Mesendoderm (in vitro differentiated cells): ENCODE measurements around the gene MRPL28.

Source experiments
- DNase-seq: peaks from one replicate; pipeline ENCODE4 v3.0.0; 2013
- H2AK5ac ChIP-seq: 2 replicates; pipeline ENCODE4 v1.6.1; 2013; ENCODE audit warnings: low read length, inconsistent platforms
- H2BK120ac ChIP-seq: 2 replicates; pipeline ENCODE4 v1.6.1; 2013; ENCODE audit warnings: low read depth, mild to moderate bottlenecking, low read length, moderate library complexity, mixed read lengths
- H2BK15ac ChIP-seq: replicated peaks from 2 replicates; pipeline ENCODE4 v1.6.1; 2013; ENCODE audit warnings: low read depth, mild to moderate bottlenecking, moderate library complexity
- H2BK5ac ChIP-seq: 2 replicates; pipeline ENCODE4 v1.6.1; 2013; ENCODE audit warnings: low read length, inconsistent platforms
- H3K18ac ChIP-seq: 2 replicates; pipeline ENCODE4 v1.6.1; 2013; ENCODE audit warnings: mild to moderate bottlenecking, low read length, mixed read lengths
- H3K23ac ChIP-seq: one replicate; pipeline ENCODE4 v1.6.1; 2013; ENCODE audit warnings: low read length
- H3K27ac ChIP-seq: 2 replicates; pipeline ENCODE4 v1.5.1; 2013; ENCODE audit warnings: low read depth, mild to moderate bottlenecking, inconsistent platforms, low read length, moderate library complexity
- H3K27me3 ChIP-seq: 2 replicates; pipeline ENCODE4 v1.6.1; 2013; ENCODE audit warnings: low read length, control low read depth, mild to moderate bottlenecking, inconsistent platforms; ENCODE audit not compliant: insufficient read depth, poor library complexity
- H3K36me3 ChIP-seq: 2 replicates; pipeline ENCODE4 v1.6.1; 2013; ENCODE audit warnings: low read length, inconsistent platforms; ENCODE audit not compliant: control insufficient read depth, insufficient read depth
- H3K4ac ChIP-seq: one replicate; pipeline ENCODE4 v1.6.1; 2013; ENCODE audit warnings: low read depth, mild to moderate bottlenecking, low read length, moderate library complexity
- H3K4me1 ChIP-seq: 2 replicates; pipeline ENCODE4 v1.6.1; 2013; ENCODE audit warnings: low read depth, low read length, inconsistent platforms; ENCODE audit not compliant: control insufficient read depth
- H3K4me2 ChIP-seq: 2 replicates; pipeline ENCODE4 v1.6.1; 2013; ENCODE audit warnings: low read length
- H3K4me3 ChIP-seq: 2 replicates; pipeline ENCODE4 v1.5.1; 2013; ENCODE audit warnings: mild to moderate bottlenecking, low read length
- H3K56ac ChIP-seq: one replicate; pipeline ENCODE4 v1.6.1; 2013; ENCODE audit warnings: low read length
- H3K79me1 ChIP-seq: 2 replicates; pipeline ENCODE4 v1.6.1; 2013; ENCODE audit warnings: low read length, inconsistent platforms
- H3K79me2 ChIP-seq: 2 replicates; pipeline ENCODE4 v1.6.1; 2013; ENCODE audit warnings: mild to moderate bottlenecking, low read length; ENCODE audit not compliant: control insufficient read depth, insufficient read depth
- H3K9ac ChIP-seq: 2 replicates; pipeline ENCODE4 v1.6.1; 2013; ENCODE audit warnings: low read length, inconsistent platforms
- H4K5ac ChIP-seq: one replicate; pipeline ENCODE4 v1.6.1; 2013; ENCODE audit warnings: low read length
- H4K8ac ChIP-seq: one replicate; pipeline ENCODE4 v1.6.1; 2013; ENCODE audit warnings: low read depth, mild to moderate bottlenecking, control low read depth, low read length, moderate library complexity
- WGBS: extraction: QIAGEN DNeasy Blood & Tissue Kit; methylation state at CpG from one replicate; pipeline ENCODE4 v1.1.7; 2013; ENCODE audit warnings: low lambda C conversion rate, missing lambda C conversion rate; ENCODE audit not compliant: insufficient coverage; ENCODE audit errors: extremely low coverage; 5-methylcytosine and 5-hydroxymethylcytosine counted together

The MRPL28 gene

GRCh38 chr16:376817-377418 is 6.6 kb upstream of the MRPL28 start:
- DNase-seq, result no peak
- H3K79me2 ChIP-seq, result peaks cover 25% of the 10 kb centered on the region
- WGBS, result no CpG with 5 or more reads among the region's 26 CpGs

GRCh38 chr16:375927-376816 is 5.8 kb upstream of the MRPL28 start:
- Histone ChIP-seq H3K4ac (no peak overlapping the region), H2BK15ac (no peak overlapping the region), H3K56ac (no peak overlapping the region), H3K27me3 (no peaks in the 10 kb centered on the region), H2AK5ac (no peak overlapping the region), H2BK5ac (no peak overlapping the region), H3K79me2 (peaks cover 25% of the 10 kb centered on the region), H4K8ac (no peak overlapping the region), H3K18ac (no peak overlapping the region), H3K4me3 (no peak overlapping the region), H3K4me1 (no peaks in the 10 kb centered on the region), H4K5ac (no peak overlapping the region), H3K27ac (no peak overlapping the region), H3K4me2 (no peak overlapping the region), H3K36me3 (peaks cover 19% of the 10 kb centered on the region), H2BK120ac (no peak overlapping the region), H3K9ac (no peak overlapping the region), H3K79me1 (peaks cover 12% of the 10 kb centered on the region), H3K23ac (no peak overlapping the region)
- no peak for DNase-seq
- no CpG with 5 or more reads among the region's 44 CpGs for WGBS

More at GRCh38 chr16:376817-377418, 6.6 kb upstream of the MRPL28 start:
- no peak overlapping the region for H3K4ac ChIP-seq
- H4K8ac ChIP-seq, result no peak overlapping the region
- H4K5ac ChIP-seq, result no peak overlapping the region
- no peak overlapping the region for H3K27ac ChIP-seq
- H3K79me1 ChIP-seq, result peaks cover 12% of the 10 kb centered on the region
- no peak overlapping the region for H2BK5ac ChIP-seq
- H3K27me3 ChIP-seq, result no peaks in the 10 kb centered on the region
- no peak overlapping the region for H3K56ac ChIP-seq
- H3K4me1 ChIP-seq, result no peaks in the 10 kb centered on the region
- no peak overlapping the region for H2AK5ac ChIP-seq
- H3K36me3 ChIP-seq, result peaks cover 19% of the 10 kb centered on the region
- H3K23ac ChIP-seq, result no peak overlapping the region
- H3K9ac ChIP-seq, result no peak overlapping the region
- H3K4me2 ChIP-seq, result no peak overlapping the region
- H2BK120ac ChIP-seq, result no peak overlapping the region
- H3K18ac ChIP-seq, result no peak overlapping the region
- no peak overlapping the region for H2BK15ac ChIP-seq
- H3K4me3 ChIP-seq, result no peak overlapping the region

- no peak overlapping the region for H3K9ac ChIP-seq
- no peak overlapping the region for H4K8ac ChIP-seq
- peaks cover 10% of the 10 kb centered on the region for H3K79me1 ChIP-seq
- H2BK15ac ChIP-seq, result no peak overlapping the region
- peaks cover 18% of the 10 kb centered on the region for H3K79me2 ChIP-seq
- H4K5ac ChIP-seq, result no peak overlapping the region
- H3K4me3 ChIP-seq, result no peak overlapping the region
- H3K23ac ChIP-seq, result no peak overlapping the region
- H3K27ac ChIP-seq, result no peak overlapping the region
- no peak for DNase-seq
- no peaks in the 10 kb centered on the region for H3K4me1 ChIP-seq
- WGBS, result no CpG with 5 or more reads among the region's 23 CpGs
- H3K36me3 ChIP-seq, result peaks cover 19% of the 10 kb centered on the region
- H2AK5ac ChIP-seq, result no peak overlapping the region
- H2BK120ac ChIP-seq, result no peak overlapping the region
- no peak overlapping the region for H3K4me2 ChIP-seq
- H3K56ac ChIP-seq, result no peak overlapping the region
- H3K18ac ChIP-seq, result no peak overlapping the region
- no peak overlapping the region for H2BK5ac ChIP-seq
- H3K4ac ChIP-seq, result no peak overlapping the region
- H3K27me3 ChIP-seq, result no peaks in the 10 kb centered on the region
Measured at GRCh38 chr16:375212-375611, 4.9 kb upstream of the MRPL28 start.

- no peak overlapping the region for H3K56ac ChIP-seq
- WGBS, result no CpG with 5 or more reads among the region's 9 CpGs
- H2BK15ac ChIP-seq, result no peak overlapping the region
- no peak overlapping the region for H3K9ac ChIP-seq
- H2AK5ac ChIP-seq, result no peak overlapping the region
- H3K36me3 ChIP-seq, result peaks cover 19% of the 10 kb centered on the region
- H3K18ac ChIP-seq, result no peak overlapping the region
- H3K23ac ChIP-seq, result no peak overlapping the region
- H3K27ac ChIP-seq, result no peak overlapping the region
- no peaks in the 10 kb centered on the region for H3K4me1 ChIP-seq
- no peaks in the 10 kb centered on the region for H3K27me3 ChIP-seq
- no peak overlapping the region for H4K5ac ChIP-seq
- no peak overlapping the region for H3K4me3 ChIP-seq
- no peak overlapping the region for H4K8ac ChIP-seq
- H3K79me1 ChIP-seq, result peaks cover 8% of the 10 kb centered on the region
- H2BK5ac ChIP-seq, result no peak overlapping the region
- H2BK120ac ChIP-seq, result no peak overlapping the region
- DNase-seq, result no peak
- peaks cover 12% of the 10 kb centered on the region for H3K79me2 ChIP-seq
- H3K4ac ChIP-seq, result no peak overlapping the region
- no peak overlapping the region for H3K4me2 ChIP-seq
Measured at GRCh38 chr16:374616-374926, 4.2 kb upstream of the MRPL28 start.

- Histone ChIP-seq H2AK5ac (no peak overlapping the region), H3K18ac (no peak overlapping the region), H2BK5ac (no peak overlapping the region), H2BK120ac (no peak overlapping the region), H3K4me1 (no peaks in the 10 kb centered on the region), H3K27ac (no peak overlapping the region), H3K9ac (no peak overlapping the region), H3K4me3 (no peak overlapping the region), H3K79me2 (peaks cover 9% of the 10 kb centered on the region), H3K36me3 (peaks cover 19% of the 10 kb centered on the region), H3K79me1 (peaks cover 10% of the 10 kb centered on the region), H3K27me3 (no peaks in the 10 kb centered on the region), H3K4ac (no peak overlapping the region), H3K23ac (no peak overlapping the region), H4K5ac (no peak overlapping the region), H3K56ac (no peak overlapping the region), H3K4me2 (no peak overlapping the region), H2BK15ac (no peak overlapping the region), H4K8ac (no peak overlapping the region)
- no peak for DNase-seq
- WGBS, result no CpG with 5 or more reads among the region's 44 CpGs
Measured at GRCh38 chr16:373848-374615, 3.7 kb upstream of the MRPL28 start.
